ENCODE results near the gene ZNF860. TPM values are rescaled to one million over a fixed set of nuclear protein-coding genes. Genes with fewer than 3 reads are reported as not detected.
A peak's percentile ranks its signal among the peaks of the same experiment; 100 is the strongest.

The ZNF860 gene
- 3.5 and 6.3 TPM in 2 replicates for total RNA-seq (2014; rRNA removed; shearing (Covaris generic); ENCODE audit: low replicate concordance)

- in situ Hi-C loops (cut with HindIII; ENCODE audit: low pct_unique_long_range_greater_than_20kb, low sequenced_read_pairs), result loop anchor here (10.0 kb wide), 1 partner anchor 123 kb away; the partner anchor contains the start of gene GPD1L
- DNase-seq (ENCODE audit: low read depth), result peak; percentile 94
Measured at GRCh38 chr3:31981206-31982181, at the start of gene ZNF860, which contains the start of gene OSBPL10. Gene ZNF860 (plus strand): TSS chr3:31981750. CDS start chr3:31989080, 7,330 bp downstream. Gene OSBPL10 (minus strand): TSS chr3:31981262. CDS start chr3:31981179, 83 bp downstream.

DNA sequence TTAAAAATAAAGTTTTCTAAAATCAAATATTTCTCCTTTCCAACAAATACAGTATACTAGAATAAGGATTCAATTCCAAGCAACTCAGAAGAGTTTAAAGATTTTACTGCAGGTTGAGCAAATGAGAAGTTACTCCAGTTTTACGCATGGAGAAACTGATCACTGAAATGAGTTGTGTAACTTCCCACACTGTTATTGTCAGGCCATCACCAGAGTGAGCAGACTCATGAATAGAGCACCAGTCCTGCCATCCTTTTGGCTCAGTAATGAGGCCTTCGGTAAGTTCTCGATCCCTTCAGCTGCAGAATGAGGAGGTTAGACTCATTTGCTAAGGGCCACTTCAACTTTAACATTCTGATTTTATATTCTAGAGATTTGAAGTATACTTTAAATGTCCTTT lies 48.6 kb upstream of the ZNF860 start:
- DNase-seq (ENCODE audit: low read depth), result no peak
- in situ Hi-C loops (cut with HindIII; ENCODE audit: low pct_unique_long_range_greater_than_20kb, low sequenced_read_pairs), result no loop called here

- in situ Hi-C loops (cut with HindIII; ENCODE audit: low pct_unique_long_range_greater_than_20kb, low sequenced_read_pairs), result no loop called here
- no peak for DNase-seq (ENCODE audit: low read depth)
Measured at GRCh38 chr3:31934018-31934417, 47.5 kb upstream of the ZNF860 start.

GRCh38 chr3:31934866-31935265 lies 46.7 kb upstream of the ZNF860 start:
- DNase-seq (ENCODE audit: low read depth), result no peak
- in situ Hi-C loops (cut with HindIII; ENCODE audit: low pct_unique_long_range_greater_than_20kb, low sequenced_read_pairs), result no loop called here

DNA sequence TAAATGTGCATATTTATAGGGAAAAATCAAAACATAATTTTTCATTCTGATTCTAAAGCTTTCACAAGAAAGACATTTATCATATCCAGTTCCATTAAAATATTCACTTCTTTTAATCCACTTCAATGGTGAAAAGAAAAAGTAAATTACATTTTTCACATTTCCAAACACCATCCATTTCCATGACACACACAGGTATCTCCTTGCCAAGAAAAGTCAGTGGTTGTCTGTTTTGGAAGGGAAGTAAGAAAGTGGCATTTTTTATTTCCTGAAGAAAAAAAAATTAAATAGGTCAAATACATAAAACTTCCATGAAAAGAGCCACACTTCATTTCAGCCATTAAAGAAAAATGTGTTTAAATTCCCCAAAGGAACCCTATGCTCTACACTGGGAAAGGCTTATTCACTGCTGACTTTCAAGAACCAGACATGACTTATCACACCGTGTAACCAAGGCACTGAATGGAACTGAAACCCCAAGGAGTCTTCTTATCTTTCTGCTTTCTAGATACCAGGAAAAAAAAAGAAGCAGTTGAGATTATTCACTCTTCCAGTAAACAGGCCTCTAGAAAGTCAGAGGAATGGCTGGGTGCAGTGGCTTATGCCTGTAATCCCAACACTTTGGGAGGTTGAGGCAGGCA lies 45.0 kb upstream of the ZNF860 start:
- in situ Hi-C loops (cut with HindIII; ENCODE audit: low pct_unique_long_range_greater_than_20kb, low sequenced_read_pairs), result no loop called here
- no peak for DNase-seq (ENCODE audit: low read depth)

GRCh38 chr3:31937225-31937624 lies 44.3 kb upstream of the ZNF860 start:
- no peak for DNase-seq (ENCODE audit: low read depth)
- in situ Hi-C loops (cut with HindIII; ENCODE audit: low pct_unique_long_range_greater_than_20kb, low sequenced_read_pairs), result no loop called here

DNA sequence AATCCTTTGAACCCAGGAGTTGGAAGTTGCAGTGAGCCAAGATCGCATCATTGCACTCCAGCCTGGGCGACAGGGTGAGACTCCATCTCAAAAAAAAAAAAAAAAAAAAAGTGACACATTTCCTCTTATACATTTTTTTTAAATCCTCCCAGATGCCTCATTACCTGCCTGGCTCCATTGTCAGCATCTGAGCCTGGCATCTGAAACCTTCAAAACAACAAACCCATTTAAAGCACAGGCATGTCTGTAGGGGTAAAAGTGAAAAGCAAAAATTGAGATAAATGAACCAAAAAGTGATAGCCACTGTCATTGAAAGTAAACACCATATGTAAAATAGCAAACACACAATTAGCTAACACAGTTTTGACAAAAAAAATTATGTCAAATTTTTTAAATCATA lies 39.1 kb upstream of the ZNF860 start:
- no peak for DNase-seq (ENCODE audit: low read depth)
- in situ Hi-C loops (cut with HindIII; ENCODE audit: low pct_unique_long_range_greater_than_20kb, low sequenced_read_pairs), result no loop called here

- in situ Hi-C loops (cut with HindIII; ENCODE audit: low pct_unique_long_range_greater_than_20kb, low sequenced_read_pairs), result no loop called here
Measured at GRCh38 chr3:31943041-31943440, 38.5 kb upstream of the ZNF860 start.

GRCh38 chr3:31945738-31946052 lies 35.9 kb upstream of the ZNF860 start:
- DNase-seq (ENCODE audit: low read depth), result no peak
- in situ Hi-C loops (cut with HindIII; ENCODE audit: low pct_unique_long_range_greater_than_20kb, low sequenced_read_pairs), result no loop called here

More at GRCh38 chr3:31943041-31943440, 38.5 kb upstream of the ZNF860 start:
- no peak for DNase-seq (ENCODE audit: low read depth)

DNA sequence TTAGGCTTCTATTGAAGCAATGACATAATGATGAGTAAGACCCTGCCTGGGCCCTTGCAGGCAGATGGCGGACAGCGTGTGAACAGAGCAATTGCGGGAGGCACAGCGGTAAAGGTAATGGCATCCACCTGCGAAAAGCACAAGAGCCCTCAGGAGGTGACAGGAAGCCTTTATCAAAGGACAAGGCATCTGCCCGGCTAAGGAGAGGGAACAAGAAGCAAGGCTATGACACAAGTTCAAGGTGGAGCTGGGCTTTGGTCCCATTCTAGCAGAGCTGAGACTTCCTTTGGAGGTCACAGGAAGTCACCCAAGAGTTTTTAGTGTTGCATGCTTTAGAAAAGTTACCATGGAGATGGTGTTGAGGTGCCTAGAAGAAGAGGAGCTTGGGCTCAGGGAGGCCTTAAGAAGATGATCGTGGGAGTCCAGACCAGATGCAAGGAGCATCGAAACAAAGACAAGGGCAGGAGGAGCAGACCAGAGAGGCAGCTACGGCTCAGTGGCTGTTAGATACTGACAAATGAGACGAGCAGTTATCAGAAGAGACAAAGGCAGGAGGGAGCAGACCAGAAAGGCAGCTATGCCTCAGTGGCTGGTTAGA lies 35.0 kb upstream of the ZNF860 start:
- in situ Hi-C loops (cut with HindIII; ENCODE audit: low pct_unique_long_range_greater_than_20kb, low sequenced_read_pairs), result no loop called here
- no peak for DNase-seq (ENCODE audit: low read depth)

GRCh38 chr3:31947162-31947561 lies 34.4 kb upstream of the ZNF860 start:
- DNase-seq (ENCODE audit: low read depth), result no peak
- in situ Hi-C loops (cut with HindIII; ENCODE audit: low pct_unique_long_range_greater_than_20kb, low sequenced_read_pairs), result no loop called here

GRCh38 chr3:31947671-31948091 lies 33.9 kb upstream of the ZNF860 start:
- no peak for DNase-seq (ENCODE audit: low read depth)
- in situ Hi-C loops (cut with HindIII; ENCODE audit: low pct_unique_long_range_greater_than_20kb, low sequenced_read_pairs), result no loop called here

GRCh38 chr3:31948280-31948679 lies 33.3 kb upstream of the ZNF860 start:
- in situ Hi-C loops (cut with HindIII; ENCODE audit: low pct_unique_long_range_greater_than_20kb, low sequenced_read_pairs), result no loop called here
- no peak for DNase-seq (ENCODE audit: low read depth)

DNA sequence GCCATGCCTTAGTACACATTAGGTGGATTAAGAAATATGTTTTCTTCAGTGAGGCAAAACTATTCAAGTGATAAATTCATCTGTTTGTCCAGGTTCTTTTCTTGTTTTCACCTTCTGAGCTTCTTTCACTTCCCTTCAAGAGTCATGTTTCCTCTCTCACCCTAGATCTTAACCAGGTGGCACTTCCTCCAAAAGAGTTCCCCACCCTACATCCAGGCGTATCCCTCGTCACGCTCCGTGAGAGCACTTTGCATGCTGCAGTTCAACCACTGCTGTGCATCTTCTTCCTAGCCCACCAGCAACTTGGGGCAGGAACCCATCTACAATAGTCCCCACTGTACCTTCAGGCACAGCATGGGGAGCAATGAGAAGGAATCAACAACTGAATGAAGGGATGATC lies 29.3 kb upstream of the ZNF860 start:
- DNase-seq (ENCODE audit: low read depth), result no peak
- in situ Hi-C loops (cut with HindIII; ENCODE audit: low pct_unique_long_range_greater_than_20kb, low sequenced_read_pairs), result no loop called here

DNA sequence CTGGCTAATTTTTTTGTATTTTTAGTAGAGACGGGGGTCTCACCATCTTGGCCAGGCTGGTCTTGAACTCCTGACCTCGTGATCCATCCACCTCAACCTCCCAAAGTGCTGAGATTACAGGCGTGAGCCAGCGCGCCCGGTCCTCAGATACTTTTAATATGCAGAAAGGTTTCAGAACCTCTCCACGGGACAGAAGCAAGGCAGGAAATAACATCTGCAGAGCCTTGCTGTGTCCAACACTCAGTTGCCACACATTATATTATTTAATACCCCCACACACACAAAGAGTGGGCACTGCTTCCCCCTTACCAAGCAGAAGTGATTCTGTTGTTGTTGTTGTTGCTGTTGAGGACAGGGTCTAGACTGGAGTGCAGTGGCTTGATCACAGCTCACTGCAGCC lies 28.5 kb upstream of the ZNF860 start:
- in situ Hi-C loops (cut with HindIII; ENCODE audit: low pct_unique_long_range_greater_than_20kb, low sequenced_read_pairs), result no loop called here
- DNase-seq (ENCODE audit: low read depth), result no peak

GRCh38 chr3:31953636-31954035 lies 27.9 kb upstream of the ZNF860 start:
- no peak for DNase-seq (ENCODE audit: low read depth)
- in situ Hi-C loops (cut with HindIII; ENCODE audit: low pct_unique_long_range_greater_than_20kb, low sequenced_read_pairs), result no loop called here

- no peak for DNase-seq (ENCODE audit: low read depth)
- in situ Hi-C loops (cut with HindIII; ENCODE audit: low pct_unique_long_range_greater_than_20kb, low sequenced_read_pairs), result no loop called here
Measured at GRCh38 chr3:31955581-31955980, 26.0 kb upstream of the ZNF860 start.

DNA sequence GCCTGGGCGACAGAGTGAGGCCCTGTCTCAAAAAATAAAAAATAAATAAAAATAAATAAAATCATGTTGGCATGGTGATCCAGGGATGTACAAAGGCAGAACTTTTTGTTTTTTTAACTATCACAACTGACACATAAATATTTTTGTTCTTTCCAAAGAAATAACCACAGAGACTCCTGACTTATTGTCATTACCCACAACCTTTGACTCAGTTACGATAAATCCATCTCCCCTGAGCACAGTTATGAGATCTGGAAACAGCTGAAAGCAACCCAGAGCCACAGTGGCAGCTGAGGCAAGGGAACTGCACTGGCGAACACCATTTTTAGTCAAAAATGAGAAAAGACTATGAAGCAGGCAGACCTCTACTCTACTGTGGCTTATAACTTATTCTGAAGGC lies 24.4 kb upstream of the ZNF860 start:
- no peak for DNase-seq (ENCODE audit: low read depth)
- in situ Hi-C loops (cut with HindIII; ENCODE audit: low pct_unique_long_range_greater_than_20kb, low sequenced_read_pairs), result no loop called here

- no peak for DNase-seq (ENCODE audit: low read depth)
Measured at GRCh38 chr3:31958701-31959152, 22.8 kb upstream of the ZNF860 start.

More at GRCh38 chr3:31958701-31959152, 22.8 kb upstream of the ZNF860 start:
- in situ Hi-C loops (cut with HindIII; ENCODE audit: low pct_unique_long_range_greater_than_20kb, low sequenced_read_pairs), result no loop called here
